Common myeloid progenitor, CD34-positive (primary cell): Measurements from ENCODE around the gene GCC2.
A peak's percentile ranks its signal among the peaks of the same experiment; 100 is the strongest.
"Not testable (repeated sequence)": the region's sequence is repeated elsewhere in the genome, so short reads cannot be mapped to it uniquely, and the experiment has no call there.

Experiments used
- CTCF ChIA-PET: fragments of 350-600 bp; sonication (Branson Sonifier 250); formaldehyde crosslinking; loops from one replicate; lab custom pipeline; 2021; ENCODE audit warnings: antibody characterized with exemption; lab: Charles Lee
- POLR2A ChIA-PET: fragments of 350-600 bp; sonication (Branson Sonifier 250); formaldehyde crosslinking; loops from one replicate; lab custom pipeline; 2021; ENCODE audit warnings: antibody characterized with exemption; lab: Charles Lee
- DNase-seq, 3 donors: peaks; one replicate each; pipeline versions ENCODE4 v3.0.0 to v3.0.0-alpha.2; 2013
- H3K27ac ChIP-seq, 2 experiments: 1 replicate in 1 of 2; 2 replicates in 1 of 2; pipeline ENCODE4 v1.7.0; 2013; ENCODE audit warnings: inconsistent platforms in 2 of 2, low read length in 2 of 2, mild to moderate bottlenecking in 2 of 2, low read depth in 1 of 2, moderate library complexity in 1 of 2; ENCODE audit not compliant: severe bottlenecking in 2 of 2, insufficient read depth in 1 of 2, poor library complexity in 1 of 2
- H3K27me3 ChIP-seq, 5 experiments: replicated peaks in 2 of 5; 1 replicate in 3 of 5; 2 replicates in 2 of 5; pipeline versions ENCODE4 v1.6.1 to v1.7.0; 2013; ENCODE audit warnings: low read length in 4 of 5, mild to moderate bottlenecking in 2 of 5, moderate library complexity in 2 of 5, inconsistent platforms in 1 of 5; ENCODE audit not compliant: insufficient read depth in 5 of 5, control insufficient read depth in 4 of 5
- H3K36me3 ChIP-seq, 4 experiments: 1 replicate in 2 of 4; 2 replicates in 2 of 4; pipeline versions ENCODE4 v1.6.1 to v1.7.0; 2013; ENCODE audit warnings: low read length in 3 of 4, control low read depth in 1 of 4, mild to moderate bottlenecking in 1 of 4; ENCODE audit not compliant: control insufficient read depth in 4 of 4, insufficient read depth in 4 of 4
- H3K4me1 ChIP-seq, 4 experiments: 1 replicate in 3 of 4; 2 replicates in 1 of 4; pipeline versions ENCODE4 v1.6.1 to v1.7.1; 2013; ENCODE audit warnings: low read length in 3 of 4, mild to moderate bottlenecking in 3 of 4, control low read depth in 1 of 4, inconsistent platforms in 1 of 4, moderate library complexity in 1 of 4; ENCODE audit not compliant: control insufficient read depth in 4 of 4, insufficient read depth in 4 of 4; ENCODE audit errors: control extremely low read depth in 1 of 4
- H3K4me3 ChIP-seq, 7 experiments: 1 replicate in 4 of 7; 2 replicates in 3 of 7; pipeline versions ENCODE4 v1.5.1 to v1.7.0; 2013; ENCODE audit warnings: mild to moderate bottlenecking in 7 of 7, low read length in 6 of 7, moderate library complexity in 6 of 7, inconsistent platforms in 2 of 7, low read depth in 2 of 7, control low read depth in 1 of 7; ENCODE audit not compliant: insufficient read depth in 4 of 7, control insufficient read depth in 1 of 7; ENCODE audit errors: extremely low read depth in 1 of 7
- H3K9me3 ChIP-seq, 5 experiments: 1 replicate in 4 of 5; 2 replicates in 1 of 5; pipeline versions ENCODE4 v1.6.1 to v1.7.1; 2013; ENCODE audit warnings: low read length in 4 of 5, mild to moderate bottlenecking in 2 of 5, inconsistent platforms in 1 of 5, low read depth in 1 of 5, moderate library complexity in 1 of 5; ENCODE audit not compliant: control insufficient read depth in 4 of 5, insufficient read depth in 2 of 5; ENCODE audit errors: control extremely low read depth in 1 of 5
- WGBS: methylation state at CpG from one replicate; pipeline ENCODE4 v1.1.5; 2013; ENCODE audit not compliant: insufficient coverage; 5-methylcytosine and 5-hydroxymethylcytosine counted together

The GCC2 gene

GRCh38 chr2:108485253-108485652, 36.2 kb downstream of the GCC2 start:
- Histone ChIP-seq H3K27ac (no peak overlapping the region), H3K36me3 (peaks cover 15 to 63% (median 32%) of the 10 kb centered on the region in 4 experiments), H3K4me3 (no peak overlapping the region), H3K4me1 (no peaks in the 10 kb centered on the region), H3K27me3 (no peaks in the 10 kb centered on the region), H3K9me3 (no peaks in the 10 kb centered on the region)
- ChIA-PET CTCF (interaction anchor here (0.8 kb wide), 1 partner anchor 99 kb away, joined by 3 read pairs; no protein-coding TSS in a partner anchor), POLR2A (no interaction called here)
- DNase-seq, result no peak
- no CpG with 5 or more reads among the region's 2 CpGs for WGBS

- POLR2A ChIA-PET, result no interaction called here
- no peak for DNase-seq
- Histone ChIP-seq H3K9me3 (no peaks in the 10 kb centered on the region), H3K27me3 (no peaks in the 10 kb centered on the region), H3K4me1 (no peaks in the 10 kb centered on the region), H3K36me3 (peaks cover 25 to 59% (median 28%) of the 10 kb centered on the region in 4 experiments), H3K4me3 (no peak overlapping the region), H3K27ac (no peak overlapping the region)
- CTCF ChIA-PET, result no interaction called here
Measured at GRCh38 chr2:108490506-108491122, 41.6 kb downstream of the GCC2 start.

- ChIA-PET CTCF (interaction anchor here (1.0 to 1.3 kb wide), 2 partner anchors 9 to 94 kb away, joined by 3 read pairs; no protein-coding TSS in a partner anchor), POLR2A (no interaction called here)
- H3K36me3 ChIP-seq, result peaks cover 20 to 56% (median 24%) of the 10 kb centered on the region in 4 experiments
Measured at GRCh38 chr2:108491848-108492247, 42.8 kb downstream of the GCC2 start.

GRCh38 chr2:108492364-108492763, 43.4 kb downstream of the GCC2 start:
- CTCF ChIA-PET, result interaction anchor here (1.0 to 1.3 kb wide), 2 partner anchors 9 to 94 kb away, joined by 3 read pairs; no protein-coding TSS in a partner anchor
- H3K4me3 ChIP-seq, result no peak overlapping the region
- H3K4me1 ChIP-seq, result no peaks in the 10 kb centered on the region
- H3K36me3 ChIP-seq, result peaks cover 20 to 56% (median 23%) of the 10 kb centered on the region in 4 experiments
- H3K27me3 ChIP-seq, result no peaks in the 10 kb centered on the region
- no peak for DNase-seq
- no peak overlapping the region for H3K27ac ChIP-seq
- 98% methylated on average over 4 of the region's 4 CpGs for WGBS
- POLR2A ChIA-PET, result no interaction called here
- no peaks in the 10 kb centered on the region for H3K9me3 ChIP-seq

More at GRCh38 chr2:108491848-108492247, 42.8 kb downstream of the GCC2 start:
- H3K4me3 ChIP-seq, result no peak overlapping the region
- no peaks in the 10 kb centered on the region for H3K9me3 ChIP-seq
- no peak for DNase-seq
- no peaks in the 10 kb centered on the region for H3K27me3 ChIP-seq
- H3K4me1 ChIP-seq, result no peaks in the 10 kb centered on the region
- H3K27ac ChIP-seq, result no peak overlapping the region

- H3K4me1 ChIP-seq, DNase-seq, H3K4me3 ChIP-seq, H3K27me3 ChIP-seq, CTCF ChIA-PET, H3K27ac ChIP-seq, POLR2A ChIA-PET, H3K9me3 ChIP-seq: not testable (repeated sequence)
- H3K36me3 ChIP-seq, result peaks cover 14 to 46% (median 15%) of the 10 kb centered on the region in 4 experiments
- WGBS, result no CpG with 5 or more reads among the region's 3 CpGs
Measured at GRCh38 chr2:108496167-108496566, 47.2 kb downstream of the GCC2 start.

- H3K4me1 ChIP-seq, POLR2A ChIA-PET, H3K4me3 ChIP-seq, H3K27me3 ChIP-seq, H3K27ac ChIP-seq, H3K9me3 ChIP-seq, CTCF ChIA-PET: not testable (repeated sequence)
- DNase-seq, result peak in 1 of 3 donors; percentile 18
- WGBS, result no CpG with 5 or more reads among the region's 4 CpGs
- peaks cover 3 to 28% (median 9%) of the 10 kb centered on the region in 4 experiments for H3K36me3 ChIP-seq
Measured at GRCh38 chr2:108507620-108508019, 58.6 kb downstream of the GCC2 start.

GRCh38 chr2:108512431-108512830, 63.4 kb downstream of the GCC2 start:
- H3K36me3 ChIP-seq, DNase-seq, H3K27ac ChIP-seq, H3K27me3 ChIP-seq, CTCF ChIA-PET, H3K4me1 ChIP-seq, H3K9me3 ChIP-seq, H3K4me3 ChIP-seq: not testable (repeated sequence)
- no CpG with 5 or more reads among the region's 3 CpGs for WGBS
- POLR2A ChIA-PET, result interaction anchor here (0.6 kb wide), 1 partner anchor 74 kb away, joined by 3 read pairs; no protein-coding TSS in a partner anchor
